Adrenal gland (tissue), 5 donors: ENCODE results near the gene ERI3.

Experiments
- CTCF ChIP-seq, 6 experiments: fragments of 450-650 bp in 4 of 6; fragments of 200-600 bp in 2 of 6; sonication (generic) in 1 of 6; IDR thresholded peaks; 1 replicate in 5 of 6; 2 replicates in 1 of 6; pipeline versions ENCODE4 v1.5.1 to v1.8.0; 2016 to 2021; ENCODE audit warnings: antibody characterized with exemption in 6 of 6, mild to moderate bottlenecking in 2 of 6, moderate library complexity in 1 of 6
- POLR2A ChIP-seq, 2 donors: fragments of 450-650 bp; IDR thresholded peaks; one replicate each; pipeline ENCODE4 v1.6.1; 2017; ENCODE audit warnings: antibody characterized with exemption in 2 of 2, mild to moderate bottlenecking in 2 of 2, moderate library complexity in 1 of 2
- donor health status: DM: no; HTN: no; CAD: no.

- TF ChIP-seq CTCF (IDR thresholded peaks at IDR 0.05) (no peak), POLR2A (IDR thresholded peaks at IDR 0.05) (no peak)
Measured at GRCh38 chr1:44339731-44340130, 15.3 kb downstream of the ERI3 start.
